Measurements from ENCODE around the gene SYT2.
A peak's percentile ranks its signal among the peaks of the same experiment; 100 is the strongest.
"Not testable (repeated sequence)": the region's sequence is repeated elsewhere in the genome, so short reads cannot be mapped to it uniquely, and the experiment has no call there.

SYT2 gene

GRCh38 chr1:202567738-202568137 lies 142.5 kb downstream of the SYT2 start:
- peaks cover 43% of the 10 kb centered on the region for H3K4me1 ChIP-seq (ENCODE audit: control insufficient read depth, insufficient read depth, low read length)
- H3K36me3 ChIP-seq (ENCODE audit: control insufficient read depth, insufficient read depth, low read length), result peaks cover 2% of the 10 kb centered on the region
- peak overlapping the region; percentile 28; the same call in 1 of the 2 replicates for H3K9ac ChIP-seq (ENCODE audit: low read depth, low read length)
- no peaks in the 10 kb centered on the region for H3K27me3 ChIP-seq (ENCODE audit: control insufficient read depth, insufficient read depth, low read length)
- no peaks in the 10 kb centered on the region for H3K9me3 ChIP-seq (ENCODE audit: control insufficient read depth, insufficient read depth, low read length)
- peak overlapping the region; percentile 48 for H3K4me3 ChIP-seq (ENCODE audit: low read depth, low read length)
- peak overlapping the region; percentile 94 for H3K27ac ChIP-seq (ENCODE audit: low read depth, low read length)

- Histone ChIP-seq H3K27ac (ENCODE audit: low read depth, low read length) (peak overlapping the region; percentile 94), H3K27me3 (ENCODE audit: control insufficient read depth, insufficient read depth, low read length) (no peaks in the 10 kb centered on the region), H3K4me3 (ENCODE audit: low read depth, low read length) (no peak overlapping the region), H3K36me3 (ENCODE audit: control insufficient read depth, insufficient read depth, low read length) (peaks cover 2% of the 10 kb centered on the region), H3K9ac (ENCODE audit: low read depth, low read length) (peak overlapping the region; percentile 25; the same call in 1 of the 2 replicates), H3K4me1 (ENCODE audit: control insufficient read depth, insufficient read depth, low read length) (peaks cover 55% of the 10 kb centered on the region), H3K9me3 (ENCODE audit: control insufficient read depth, insufficient read depth, low read length) (no peaks in the 10 kb centered on the region)
These were observed 144.2 kb downstream of the SYT2 start for GRCh38 chr1:202565890-202566602.

GRCh38 chr1:202564958-202565495 lies 145.2 kb downstream of the SYT2 start:
- H3K9ac ChIP-seq (ENCODE audit: low read depth, low read length), result no peak overlapping the region
- peaks cover 58% of the 10 kb centered on the region for H3K4me1 ChIP-seq (ENCODE audit: control insufficient read depth, insufficient read depth, low read length)
- no peak overlapping the region for H3K4me3 ChIP-seq (ENCODE audit: low read depth, low read length)

GRCh38 chr1:202563818-202564217 lies 146.4 kb downstream of the SYT2 start:
- Histone ChIP-seq H3K4me3 (ENCODE audit: low read depth, low read length) (no peak overlapping the region), H3K36me3 (ENCODE audit: control insufficient read depth, insufficient read depth, low read length) (peaks cover 2% of the 10 kb centered on the region), H3K27me3 (ENCODE audit: control insufficient read depth, insufficient read depth, low read length) (no peaks in the 10 kb centered on the region), H3K9ac (ENCODE audit: low read depth, low read length) (no peak overlapping the region), H3K4me1 (ENCODE audit: control insufficient read depth, insufficient read depth, low read length) (peaks cover 53% of the 10 kb centered on the region), H3K9me3 (ENCODE audit: control insufficient read depth, insufficient read depth, low read length) (no peaks in the 10 kb centered on the region), H3K27ac (ENCODE audit: low read depth, low read length) (no peak overlapping the region)

More at GRCh38 chr1:202564958-202565495, 145.2 kb downstream of the SYT2 start:
- H3K36me3 ChIP-seq (ENCODE audit: control insufficient read depth, insufficient read depth, low read length), result peaks cover 2% of the 10 kb centered on the region
- no peaks in the 10 kb centered on the region for H3K9me3 ChIP-seq (ENCODE audit: control insufficient read depth, insufficient read depth, low read length)
- H3K27me3 ChIP-seq (ENCODE audit: control insufficient read depth, insufficient read depth, low read length), result no peaks in the 10 kb centered on the region
- no peak overlapping the region for H3K27ac ChIP-seq (ENCODE audit: low read depth, low read length)

- Histone ChIP-seq H3K4me1 (ENCODE audit: control insufficient read depth, insufficient read depth, low read length) (peaks cover 46% of the 10 kb centered on the region), H3K9me3 (ENCODE audit: control insufficient read depth, insufficient read depth, low read length) (no peaks in the 10 kb centered on the region), H3K4me3 (ENCODE audit: low read depth, low read length) (no peak overlapping the region), H3K27me3 (ENCODE audit: control insufficient read depth, insufficient read depth, low read length) (no peaks in the 10 kb centered on the region), H3K9ac (ENCODE audit: low read depth, low read length) (no peak overlapping the region), H3K36me3 (ENCODE audit: control insufficient read depth, insufficient read depth, low read length) (peaks cover 2% of the 10 kb centered on the region), H3K27ac (ENCODE audit: low read depth, low read length) (no peak overlapping the region)
These were observed 147.7 kb downstream of the SYT2 start for GRCh38 chr1:202562444-202563060.

- Histone ChIP-seq H3K9me3 (ENCODE audit: control insufficient read depth, insufficient read depth, low read length) (no peaks in the 10 kb centered on the region), H3K27ac (ENCODE audit: low read depth, low read length) (peak overlapping the region; percentile 1), H3K4me1 (ENCODE audit: control insufficient read depth, insufficient read depth, low read length) (peaks cover 39% of the 10 kb centered on the region), H3K36me3 (ENCODE audit: control insufficient read depth, insufficient read depth, low read length) (peaks cover 2% of the 10 kb centered on the region), H3K27me3 (ENCODE audit: control insufficient read depth, insufficient read depth, low read length) (no peaks in the 10 kb centered on the region), H3K9ac (ENCODE audit: low read depth, low read length) (no peak overlapping the region), H3K4me3 (ENCODE audit: low read depth, low read length) (no peak overlapping the region)
These were observed 148.4 kb downstream of the SYT2 start for GRCh38 chr1:202561726-202562443.

- no peaks in the 10 kb centered on the region for H3K9me3 ChIP-seq (ENCODE audit: control insufficient read depth, insufficient read depth, low read length)
- no peak overlapping the region for H3K27ac ChIP-seq (ENCODE audit: low read depth, low read length)
- no peaks in the 10 kb centered on the region for H3K27me3 ChIP-seq (ENCODE audit: control insufficient read depth, insufficient read depth, low read length)
- H3K36me3 ChIP-seq (ENCODE audit: control insufficient read depth, insufficient read depth, low read length), result peaks cover 2% of the 10 kb centered on the region
- no peak overlapping the region for H3K9ac ChIP-seq (ENCODE audit: low read depth, low read length)
- H3K4me3 ChIP-seq (ENCODE audit: low read depth, low read length), result no peak overlapping the region
- peaks cover 33% of the 10 kb centered on the region for H3K4me1 ChIP-seq (ENCODE audit: control insufficient read depth, insufficient read depth, low read length)
These were observed 149.0 kb downstream of the SYT2 start for GRCh38 chr1:202561240-202561639.

- H3K9me3 ChIP-seq (ENCODE audit: control insufficient read depth, insufficient read depth, low read length); H3K27me3 ChIP-seq (ENCODE audit: control insufficient read depth, insufficient read depth, low read length); H3K27ac ChIP-seq (ENCODE audit: low read depth, low read length); H3K4me3 ChIP-seq (ENCODE audit: low read depth, low read length); H3K9ac ChIP-seq (ENCODE audit: low read depth, low read length); H3K36me3 ChIP-seq (ENCODE audit: control insufficient read depth, insufficient read depth, low read length): not testable (repeated sequence)
- H3K4me1 ChIP-seq (ENCODE audit: control insufficient read depth, insufficient read depth, low read length), result peaks cover 22% of the 10 kb centered on the region
These were observed 152.6 kb downstream of the SYT2 start for GRCh38 chr1:202557662-202558061.

- H3K27me3 ChIP-seq (ENCODE audit: control insufficient read depth, insufficient read depth, low read length); H3K9ac ChIP-seq (ENCODE audit: low read depth, low read length); H3K27ac ChIP-seq (ENCODE audit: low read depth, low read length); H3K9me3 ChIP-seq (ENCODE audit: control insufficient read depth, insufficient read depth, low read length); H3K4me3 ChIP-seq (ENCODE audit: low read depth, low read length); H3K36me3 ChIP-seq (ENCODE audit: control insufficient read depth, insufficient read depth, low read length); H3K4me1 ChIP-seq (ENCODE audit: control insufficient read depth, insufficient read depth, low read length): not testable (repeated sequence)
These were observed 154.2 kb downstream of the SYT2 start for GRCh38 chr1:202556037-202556436.

GRCh38 chr1:202554619-202555018 lies 155.6 kb downstream of the SYT2 start:
- H3K4me3 ChIP-seq (ENCODE audit: low read depth, low read length); H3K9me3 ChIP-seq (ENCODE audit: control insufficient read depth, insufficient read depth, low read length); H3K4me1 ChIP-seq (ENCODE audit: control insufficient read depth, insufficient read depth, low read length); H3K27ac ChIP-seq (ENCODE audit: low read depth, low read length); H3K9ac ChIP-seq (ENCODE audit: low read depth, low read length); H3K27me3 ChIP-seq (ENCODE audit: control insufficient read depth, insufficient read depth, low read length); H3K36me3 ChIP-seq (ENCODE audit: control insufficient read depth, insufficient read depth, low read length): not testable (repeated sequence)

Data from HUES48 (cell line).